Measurements from ENCODE around the gene CSAD.

Gene CSAD

GRCh38 chr12:53200107-53200457 is 19.4 kb upstream of the CSAD start:
- FAIRE-seq (no peak), DNase-seq (ENCODE audit: insufficient read length, low spot score) (no peak)

- no peak for DNase-seq (ENCODE audit: insufficient read length, low spot score)
- no peak for FAIRE-seq
Observed at GRCh38 chr12:53199700-53200099, 19.0 kb upstream of the CSAD start.

- DNase-seq (ENCODE audit: insufficient read length, low spot score) (no peak), FAIRE-seq (no peak)
Observed at GRCh38 chr12:53198486-53199110, 17.9 kb upstream of the CSAD start.

- FAIRE-seq (no peak), DNase-seq (ENCODE audit: insufficient read length, low spot score) (no peak)
Observed at GRCh38 chr12:53197011-53197640, 16.4 kb upstream of the CSAD start.

GRCh38 chr12:53196486-53196885 is 15.8 kb upstream of the CSAD start:
- no peak for DNase-seq (ENCODE audit: insufficient read length, low spot score)
- no peak for FAIRE-seq

- no peak for FAIRE-seq
Observed at GRCh38 chr12:53195516-53196420, 15.0 kb upstream of the CSAD start.

GRCh38 chr12:53194973-53195372 is 14.2 kb upstream of the CSAD start:
- DNase-seq (ENCODE audit: insufficient read length, low spot score) (no peak), FAIRE-seq (no peak)

More at GRCh38 chr12:53195516-53196420, 15.0 kb upstream of the CSAD start:
- DNase-seq (ENCODE audit: insufficient read length, low spot score), result no peak

GRCh38 chr12:53193985-53194716 is 13.4 kb upstream of the CSAD start:
- no peak for FAIRE-seq

GRCh38 chr12:53193040-53193439 is 12.3 kb upstream of the CSAD start:
- FAIRE-seq (no peak), DNase-seq (ENCODE audit: insufficient read length, low spot score) (no peak)

More at GRCh38 chr12:53193985-53194716, 13.4 kb upstream of the CSAD start:
- DNase-seq (ENCODE audit: insufficient read length, low spot score), result no peak

GRCh38 chr12:53192531-53193021 is 11.9 kb upstream of the CSAD start:
- no peak for DNase-seq (ENCODE audit: insufficient read length, low spot score)
- no peak for FAIRE-seq

- no peak for DNase-seq (ENCODE audit: insufficient read length, low spot score)
- no peak for FAIRE-seq
Observed at GRCh38 chr12:53191885-53192530, 11.3 kb upstream of the CSAD start.

- FAIRE-seq (no peak), DNase-seq (ENCODE audit: insufficient read length, low spot score) (no peak)
Observed at GRCh38 chr12:53191096-53191884, 10.6 kb upstream of the CSAD start.

- FAIRE-seq (peak; percentile 16), DNase-seq (ENCODE audit: insufficient read length, low spot score) (peak; percentile 62)
Observed at GRCh38 chr12:53190108-53190729, 9.5 kb upstream of the CSAD start.

GRCh38 chr12:53187145-53187899 is 6.6 kb upstream of the CSAD start:
- DNase-seq (ENCODE audit: insufficient read length, low spot score) (no peak), FAIRE-seq (no peak)

- FAIRE-seq (no peak), DNase-seq (ENCODE audit: insufficient read length, low spot score) (no peak)
Observed at GRCh38 chr12:53186745-53187144, 6.0 kb upstream of the CSAD start.

- FAIRE-seq (no peak), DNase-seq (ENCODE audit: insufficient read length, low spot score) (no peak)
Observed at GRCh38 chr12:53185582-53186153, 4.9 kb upstream of the CSAD start.

- DNase-seq (ENCODE audit: insufficient read length, low spot score) (no peak), FAIRE-seq (no peak)
Observed at GRCh38 chr12:53184828-53185227, 4.1 kb upstream of the CSAD start.

GRCh38 chr12:53182903-53183302 is 2.2 kb upstream of the CSAD start:
- no peak for FAIRE-seq

More at GRCh38 chr12:53182903-53183302, 2.2 kb upstream of the CSAD start:
- DNase-seq (ENCODE audit: insufficient read length, low spot score), result no peak

Measured in HTR-8/SVneo (cell line).